H1 (cell line): ENCODE results near the gene SESN3.

ENCODE experiments used
- CHD2 ChIP-seq: IDR thresholded peaks from 2 replicates; pipeline ENCODE4 v1.6.1; 2012; ENCODE audit warnings: low read length, improper control_type of control experiment
- SIN3A ChIP-seq, 2 experiments: IDR thresholded peaks in 1 of 2; conservative IDR thresholded peaks in 1 of 2; 2 replicates each; pipeline ENCODE4 v1.6.1; 2011 to 2012; ENCODE audit warnings: low read length in 2 of 2, improper control_type of control experiment in 1 of 2, low read depth in 1 of 2, mild to moderate bottlenecking in 1 of 2
- TF ChIP-seq, protein P1 (sequence below), 3 experiments: IDR thresholded peaks; 1 replicate in 2 of 3; 2 replicates in 1 of 3; pipeline versions ENCODE4 v1.5.1 to v1.6.1; 2011; ENCODE audit warnings: low read length in 3 of 3, mild to moderate bottlenecking in 3 of 3, inconsistent platforms in 2 of 3, low read depth in 1 of 3, moderate library complexity in 1 of 3; ENCODE audit not compliant: insufficient read depth in 1 of 3; ENCODE audit errors: control extremely low read depth in 1 of 3

DNA sequence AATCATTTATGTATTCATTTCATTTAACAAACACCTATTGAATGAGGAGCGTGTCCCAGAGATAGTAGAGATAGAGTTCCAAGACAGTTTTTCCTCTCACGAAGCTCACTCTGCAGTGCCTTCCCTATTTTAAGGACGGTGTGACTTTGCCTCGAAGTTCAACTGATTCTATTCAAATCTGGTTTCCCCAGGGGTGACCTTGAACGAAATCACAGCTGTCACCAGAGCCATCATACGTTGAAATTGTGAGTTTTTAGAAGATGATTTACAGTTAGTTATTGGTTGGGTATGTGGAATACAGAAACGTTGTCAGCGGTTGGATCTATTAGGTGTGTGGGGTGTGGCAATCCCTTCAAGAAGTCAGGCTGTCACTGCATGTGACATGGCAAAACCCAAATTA is 33.9 kb upstream of the SESN3 start:
- TF ChIP-seq, protein P1, sequence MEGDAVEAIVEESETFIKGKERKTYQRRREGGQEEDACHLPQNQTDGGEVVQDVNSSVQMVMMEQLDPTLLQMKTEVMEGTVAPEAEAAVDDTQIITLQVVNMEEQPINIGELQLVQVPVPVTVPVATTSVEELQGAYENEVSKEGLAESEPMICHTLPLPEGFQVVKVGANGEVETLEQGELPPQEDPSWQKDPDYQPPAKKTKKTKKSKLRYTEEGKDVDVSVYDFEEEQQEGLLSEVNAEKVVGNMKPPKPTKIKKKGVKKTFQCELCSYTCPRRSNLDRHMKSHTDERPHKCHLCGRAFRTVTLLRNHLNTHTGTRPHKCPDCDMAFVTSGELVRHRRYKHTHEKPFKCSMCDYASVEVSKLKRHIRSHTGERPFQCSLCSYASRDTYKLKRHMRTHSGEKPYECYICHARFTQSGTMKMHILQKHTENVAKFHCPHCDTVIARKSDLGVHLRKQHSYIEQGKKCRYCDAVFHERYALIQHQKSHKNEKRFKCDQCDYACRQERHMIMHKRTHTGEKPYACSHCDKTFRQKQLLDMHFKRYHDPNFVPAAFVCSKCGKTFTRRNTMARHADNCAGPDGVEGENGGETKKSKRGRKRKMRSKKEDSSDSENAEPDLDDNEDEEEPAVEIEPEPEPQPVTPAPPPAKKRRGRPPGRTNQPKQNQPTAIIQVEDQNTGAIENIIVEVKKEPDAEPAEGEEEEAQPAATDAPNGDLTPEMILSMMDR (IDR thresholded peaks at IDR 0.05; ENCODE audit: control extremely low read depth in 1 of 3, insufficient read depth in 1 of 3, low read depth in 1 of 3, low read length in 3 of 3) = no peak
- no peak for TF ChIP-seq CHD2
- TF ChIP-seq SIN3A (conservative IDR thresholded peaks at IDR 0.05 in 1 of 2, IDR thresholded peaks at IDR 0.05 in 1 of 2; ENCODE audit: low read depth in 1 of 2, low read length in 2 of 2) = no peak
